GM13977 (cell line): ENCODE measurements around the gene PARD3B.

Experiments used
- DNase-seq: peaks from one replicate; pipeline ENCODE4 v3.0.0; 2012; ENCODE audit warnings: low spot score
- in situ Hi-C: fragments of 300-500 bp; cut with MboI; formaldehyde crosslinking; loops from one replicate; pipeline ENCODE4 v1.12.0; 2022; ENCODE audit warnings: low sequenced_read_pairs, low pct_unique_long_range_greater_than_20kb, mixed read lengths, inconsistent platforms; ENCODE audit not compliant: unreplicated experiment
- TF ChIP-seq, protein P1 (sequence below): IDR thresholded peaks from 2 replicates; pipeline ENCODE4 v1.5.1; 2012; ENCODE audit warnings: mild to moderate bottlenecking, control low read depth; ENCODE audit not compliant: insufficient read depth; ENCODE audit errors: extremely low read depth, missing control alignments

Gene PARD3B

DNA sequence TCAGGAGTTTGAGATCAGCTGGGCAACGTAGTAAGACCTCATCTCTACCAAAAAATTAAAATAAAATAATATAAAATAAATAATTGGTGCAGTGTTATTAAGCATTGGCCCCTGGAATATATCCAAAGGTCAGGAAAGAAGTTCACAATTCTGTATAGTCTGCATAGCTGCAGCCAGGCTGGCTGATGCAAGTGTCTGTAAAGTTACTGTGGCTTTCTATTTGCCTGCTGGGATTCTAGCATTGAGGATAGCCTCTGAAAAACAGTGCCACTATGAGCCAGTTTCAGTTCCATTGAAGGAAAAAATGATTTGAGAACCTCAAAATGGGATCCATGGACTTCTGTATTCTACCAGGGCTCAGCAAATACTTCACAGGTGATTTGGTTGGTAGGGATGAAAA is 208.6 kb downstream of the PARD3B start:
- TF ChIP-seq, protein P1, sequence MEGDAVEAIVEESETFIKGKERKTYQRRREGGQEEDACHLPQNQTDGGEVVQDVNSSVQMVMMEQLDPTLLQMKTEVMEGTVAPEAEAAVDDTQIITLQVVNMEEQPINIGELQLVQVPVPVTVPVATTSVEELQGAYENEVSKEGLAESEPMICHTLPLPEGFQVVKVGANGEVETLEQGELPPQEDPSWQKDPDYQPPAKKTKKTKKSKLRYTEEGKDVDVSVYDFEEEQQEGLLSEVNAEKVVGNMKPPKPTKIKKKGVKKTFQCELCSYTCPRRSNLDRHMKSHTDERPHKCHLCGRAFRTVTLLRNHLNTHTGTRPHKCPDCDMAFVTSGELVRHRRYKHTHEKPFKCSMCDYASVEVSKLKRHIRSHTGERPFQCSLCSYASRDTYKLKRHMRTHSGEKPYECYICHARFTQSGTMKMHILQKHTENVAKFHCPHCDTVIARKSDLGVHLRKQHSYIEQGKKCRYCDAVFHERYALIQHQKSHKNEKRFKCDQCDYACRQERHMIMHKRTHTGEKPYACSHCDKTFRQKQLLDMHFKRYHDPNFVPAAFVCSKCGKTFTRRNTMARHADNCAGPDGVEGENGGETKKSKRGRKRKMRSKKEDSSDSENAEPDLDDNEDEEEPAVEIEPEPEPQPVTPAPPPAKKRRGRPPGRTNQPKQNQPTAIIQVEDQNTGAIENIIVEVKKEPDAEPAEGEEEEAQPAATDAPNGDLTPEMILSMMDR = no peak
- in situ Hi-C loops = no loop called here
- no peak for DNase-seq

DNA sequence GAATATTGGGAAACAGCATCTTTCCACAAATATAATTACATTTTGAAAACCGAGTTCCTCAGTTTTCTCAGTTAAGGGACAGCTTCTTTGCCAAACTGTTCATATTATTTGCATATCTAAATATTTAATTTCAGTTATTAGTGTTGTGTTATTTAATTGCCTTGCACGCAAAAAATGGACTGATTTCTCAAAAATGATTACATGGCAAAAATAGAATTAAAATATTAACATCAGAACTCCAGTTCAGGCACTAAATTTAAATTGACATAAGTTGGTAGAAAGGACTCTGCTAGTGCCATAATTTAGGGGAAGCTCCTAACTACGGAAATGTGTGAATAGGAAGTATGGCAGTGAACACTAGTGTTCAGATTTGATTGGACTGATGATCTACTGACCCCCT is 209.6 kb downstream of the PARD3B start:
- in situ Hi-C loops = no loop called here
- TF ChIP-seq, protein P1 = no peak

DNA sequence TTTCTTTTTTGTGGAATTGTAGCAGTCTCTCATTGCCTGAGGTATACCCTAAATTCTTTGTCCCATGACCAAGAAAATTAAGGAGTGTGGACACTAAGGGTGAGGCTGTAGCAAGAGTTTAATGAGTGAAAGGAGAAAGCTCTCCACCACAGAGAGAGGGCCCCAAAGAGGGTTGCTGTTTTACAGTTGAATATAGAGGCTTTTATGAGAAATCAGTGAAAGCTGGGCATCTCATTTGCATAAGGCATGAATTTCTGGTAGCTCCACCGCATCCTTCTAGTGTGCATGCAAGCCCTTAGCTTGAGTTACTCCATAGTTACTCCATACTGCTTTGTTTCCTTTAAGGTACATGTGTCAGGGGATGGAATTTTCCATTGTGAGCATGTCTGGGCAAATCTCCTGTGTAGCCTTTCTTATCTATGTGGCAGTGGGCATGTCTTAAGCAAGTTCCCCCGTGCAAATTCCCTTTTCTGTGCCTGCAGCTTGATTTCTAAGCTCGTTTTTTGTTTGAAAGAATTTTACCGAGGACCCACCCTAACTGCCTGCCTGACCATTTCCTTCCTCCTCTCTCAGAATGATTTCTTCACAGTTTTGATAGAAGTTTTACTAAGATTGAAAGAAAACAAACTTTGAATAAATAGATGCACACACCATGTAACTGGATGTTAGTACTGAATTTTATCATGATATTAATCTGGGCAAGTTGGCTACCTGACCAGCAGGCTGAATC is 218.9 kb downstream of the PARD3B start:
- TF ChIP-seq, protein P1 = no peak
- in situ Hi-C loops = no loop called here
- DNase-seq = no peak

More for the DNA sequence above, 209.6 kb downstream of the PARD3B start:
- no peak for DNase-seq

DNA sequence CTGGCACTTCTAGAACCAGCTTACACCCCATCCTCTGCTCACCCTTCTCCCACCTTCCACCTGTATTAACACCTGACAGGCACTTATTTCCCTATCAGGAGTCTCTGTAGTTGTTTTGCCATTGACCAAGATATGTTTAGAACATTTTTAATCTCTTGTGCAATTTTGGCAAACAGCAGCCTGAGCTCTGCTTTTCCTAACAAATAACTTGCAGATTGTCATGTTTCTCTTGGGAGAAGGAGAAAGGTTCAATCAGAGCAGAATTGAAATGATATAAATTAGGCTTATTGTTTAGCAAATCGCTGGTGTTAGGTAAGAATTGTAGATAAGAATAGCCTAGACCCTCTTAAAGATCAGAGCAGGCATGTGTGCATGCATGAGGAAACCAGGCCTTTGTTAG is 225.5 kb downstream of the PARD3B start:
- in situ Hi-C loops = no loop called here
- TF ChIP-seq, protein P1 = no peak
- no peak for DNase-seq

DNA sequence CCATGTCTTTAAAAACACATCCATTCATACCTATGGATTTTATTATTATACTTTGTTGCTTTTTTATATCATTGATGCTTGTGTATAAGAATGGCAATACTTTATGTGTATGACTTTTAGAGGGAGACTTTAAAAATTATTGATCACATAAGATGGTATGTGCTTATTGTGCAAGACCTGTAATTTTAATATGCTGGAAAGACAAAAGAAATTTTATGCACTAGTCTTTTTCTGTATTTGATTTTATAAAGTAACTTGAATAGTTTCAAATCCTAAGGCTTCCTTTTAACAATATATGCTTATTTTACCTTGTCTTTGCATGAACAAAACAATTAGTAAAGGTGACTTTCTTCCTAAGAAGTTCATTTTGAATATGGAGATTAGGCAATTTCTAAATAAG is 226.4 kb downstream of the PARD3B start:
- no peak for DNase-seq
- in situ Hi-C loops = no loop called here
- TF ChIP-seq, protein P1 = no peak

DNA sequence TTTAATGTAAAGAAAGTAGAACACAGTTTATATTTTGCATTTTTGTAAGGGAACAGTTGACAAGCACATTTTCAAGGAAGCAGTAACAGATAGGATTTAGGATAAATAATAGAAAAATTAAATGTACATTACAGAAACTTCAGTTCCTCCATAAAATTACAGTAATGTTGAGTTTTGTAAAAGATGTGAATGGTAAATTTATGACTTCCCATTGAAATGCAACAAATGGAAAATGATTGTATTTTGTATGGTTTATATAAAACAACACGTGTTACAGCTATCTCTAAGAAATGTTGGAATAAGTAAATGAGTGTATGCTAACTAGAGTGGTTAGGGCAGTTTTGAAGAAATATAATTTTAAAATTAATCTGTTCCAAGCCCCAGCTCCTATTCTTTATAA is 227.3 kb downstream of the PARD3B start:
- TF ChIP-seq, protein P1 = no peak
- DNase-seq = no peak
- in situ Hi-C loops = no loop called here
